IMR-90 (cell line): Measurements from ENCODE around the gene PANK4. TPM values are rescaled to one million over a fixed set of nuclear protein-coding genes. Genes with fewer than 3 reads are reported as not detected.

ENCODE experiments used
- ATAC-seq: fragments of 200-7000 bp; cut with Tn5 transposase; 2 replicates; pipeline ENCODE4 v1.9.1; 2020; ENCODE audit warnings: low read depth, mild to moderate bottlenecking, moderate library complexity
- BruUV-seq: library from RNA; stranded (reverse); fragments of 400-500 nt; replicated peaks from 2 replicates; lab custom pipeline; 2021; lab: Mats Ljungman, UMichigan
- CTCF ChIA-PET: fragments of 300-600 bp; formaldehyde crosslinking; extraction: SDS; loops from one replicate; lab custom pipeline; 2021; ENCODE audit warnings: antibody characterized with exemption; lab: Yijun Ruan, JAX
- POLR2A ChIA-PET: fragments of 300-600 bp; sonication (Branson Sonifier 250); formaldehyde crosslinking; loops from one replicate; lab custom pipeline; 2022; ENCODE audit warnings: antibody characterized with exemption; ENCODE audit not compliant: unreplicated experiment; lab: Charles Lee
- DNase-seq: peaks from one replicate; pipeline ENCODE4 v3.0.0; 2013
- H2AFZ ChIP-seq: replicated peaks from 2 replicates; pipeline ENCODE3; 2013; ENCODE audit warnings: low read length, mild to moderate bottlenecking; ENCODE audit not compliant: poor library complexity
- H2AK5ac ChIP-seq: 2 replicates; pipeline ENCODE4 v1.6.1; 2013; ENCODE audit warnings: low read depth, low read length, inconsistent platforms
- H2AK9ac ChIP-seq: replicated peaks from 2 replicates; pipeline ENCODE3; 2013; ENCODE audit warnings: mild to moderate bottlenecking, low read depth, low read length, moderate library complexity; ENCODE audit not compliant: poor library complexity
- H2BK120ac ChIP-seq: 2 replicates; pipeline ENCODE4 v1.6.1; 2013; ENCODE audit warnings: low read depth, low read length, inconsistent platforms
- H2BK15ac ChIP-seq: 3 replicates; pipeline ENCODE4 v1.6.1; 2013; ENCODE audit warnings: low read depth, low read length, inconsistent platforms
- H2BK20ac ChIP-seq: 2 replicates; pipeline ENCODE4 v1.6.1; 2013; ENCODE audit warnings: low read depth, mild to moderate bottlenecking, inconsistent platforms, low read length, moderate library complexity
- H2BK5ac ChIP-seq: 2 replicates; pipeline ENCODE4 v1.6.1; 2013; ENCODE audit warnings: mild to moderate bottlenecking, low read depth, low read length, inconsistent platforms; ENCODE audit not compliant: poor library complexity, severe bottlenecking
- H3K14ac ChIP-seq: replicated peaks from 2 replicates; pipeline ENCODE4 v1.6.1; 2013; ENCODE audit warnings: low read depth, low read length, inconsistent platforms
- H3K18ac ChIP-seq: 2 replicates; pipeline ENCODE4 v1.6.1; 2013; ENCODE audit warnings: low read depth, low read length, control low read depth
- H3K23ac ChIP-seq: 2 replicates; pipeline ENCODE4 v1.6.1; 2013; ENCODE audit warnings: low read depth, low read length, inconsistent platforms
- H3K27ac ChIP-seq: 2 replicates; pipeline ENCODE4 v1.5.1; 2013; ENCODE audit warnings: mild to moderate bottlenecking, control low read depth, low read length; ENCODE audit not compliant: insufficient read depth
- H3K27me3 ChIP-seq: 2 replicates; pipeline ENCODE4 v1.6.1; 2013; ENCODE audit warnings: low read length; ENCODE audit not compliant: control insufficient read depth, insufficient read depth
- H3K36me3 ChIP-seq: 2 replicates; pipeline ENCODE4 v1.6.1; 2013; ENCODE audit warnings: low read length, mixed read lengths; ENCODE audit not compliant: control insufficient read depth, insufficient read depth
- H3K4ac ChIP-seq: 2 replicates; pipeline ENCODE4 v1.6.1; 2013; ENCODE audit warnings: low read depth, low read length, inconsistent platforms
- H3K4me1 ChIP-seq: 2 replicates; pipeline ENCODE4 v1.6.1; 2013; ENCODE audit warnings: low read length, mixed read lengths; ENCODE audit not compliant: control insufficient read depth, insufficient read depth
- H3K4me2 ChIP-seq: 2 replicates; pipeline ENCODE4 v1.6.1; 2013; ENCODE audit warnings: low read depth, mild to moderate bottlenecking, control low read depth, low read length, moderate library complexity
- H3K4me3 ChIP-seq: 2 replicates; pipeline ENCODE4 v1.5.1; 2013; ENCODE audit warnings: low read depth, mild to moderate bottlenecking, control low read depth, low read length, moderate library complexity; ENCODE audit not compliant: insufficient read depth
- H3K56ac ChIP-seq: 2 replicates; pipeline ENCODE4 v1.6.1; 2013; ENCODE audit warnings: low read length, inconsistent platforms; ENCODE audit not compliant: insufficient read depth; ENCODE audit errors: extremely low read depth
- H3K79me1 ChIP-seq, 2 experiments: 2 replicates each; pipeline ENCODE4 v1.6.1; 2013; ENCODE audit warnings: low read length in 2 of 2, inconsistent platforms in 1 of 2, low read depth in 1 of 2
- H3K9ac ChIP-seq: 2 replicates; pipeline ENCODE4 v1.6.1; 2013; ENCODE audit warnings: low read depth, low read length, control low read depth
- H3K9me1 ChIP-seq: 2 replicates; pipeline ENCODE4 v1.6.1; 2013; ENCODE audit warnings: low read length, inconsistent platforms; ENCODE audit not compliant: insufficient read depth
- H3K9me3 ChIP-seq: 2 replicates; pipeline ENCODE4 v1.6.1; 2013; ENCODE audit warnings: low read length; ENCODE audit not compliant: control insufficient read depth, insufficient read depth
- H4K20me1 ChIP-seq: 2 replicates; pipeline ENCODE4 v1.6.1; 2013; ENCODE audit warnings: low read length, inconsistent platforms; ENCODE audit not compliant: insufficient read depth
- H4K5ac ChIP-seq: 2 replicates; pipeline ENCODE4 v1.6.1; 2013; ENCODE audit warnings: mild to moderate bottlenecking, low read depth, low read length, control low read depth
- H4K8ac ChIP-seq, 2 experiments: 2 replicates each; pipeline ENCODE4 v1.6.1; 2013; ENCODE audit warnings: low read depth in 2 of 2, low read length in 2 of 2, control low read depth in 1 of 2, inconsistent platforms in 1 of 2
- H4K91ac ChIP-seq: 2 replicates; pipeline ENCODE4 v1.6.1; 2013; ENCODE audit warnings: low read depth, low read length, inconsistent platforms; ENCODE audit not compliant: insufficient read depth
- CTCF ChIP-seq: conservative IDR thresholded peaks from 2 replicates; pipeline ENCODE4 v1.5.1; 2012; ENCODE audit warnings: mild to moderate bottlenecking, low read depth, low read length, improper control_type of control experiment
- FOS ChIP-seq: fragments of 150-350 bp; IDR thresholded peaks from 2 replicates; pipeline ENCODE4 v1.6.1; 2016; ENCODE audit warnings: low read depth, low read length
- MAFK ChIP-seq: IDR thresholded peaks from 2 replicates; pipeline ENCODE4 v1.6.1; 2012; ENCODE audit warnings: low read depth, low read length, improper control_type of control experiment
- POLR2A ChIP-seq: IDR thresholded peaks from 2 replicates; pipeline ENCODE4 v1.6.1; 2012; ENCODE audit warnings: mild to moderate bottlenecking, low read depth, low read length
- RCOR1 ChIP-seq: IDR thresholded peaks from 2 replicates; pipeline ENCODE4 v1.6.1; 2012; ENCODE audit warnings: mild to moderate bottlenecking, low read length, improper control_type of control experiment; ENCODE audit not compliant: insufficient replicate concordance
- USF2 ChIP-seq: fragments of 150-350 bp; IDR thresholded peaks from 2 replicates; pipeline ENCODE4 v1.6.1; 2017; ENCODE audit warnings: mild to moderate bottlenecking, antibody characterized with exemption, low read length, low read depth
- WGBS, 2 experiments: methylation state at CpG; one replicate each; pipeline versions ENCODE4 v1.1.5 to v1.1.7; 2013; ENCODE audit warnings: missing lambda C conversion rate in 2 of 2; ENCODE audit not compliant: insufficient read length in 1 of 2; ENCODE audit errors: extremely low coverage in 2 of 2; 5-methylcytosine and 5-hydroxymethylcytosine counted together
- dilution Hi-C: fragments of 300-500 bp; cut with HindIII; formaldehyde crosslinking; loops from one replicate; pipeline ENCODE4 v1.14.3; 2018; ENCODE audit warnings: low sequenced_read_pairs; ENCODE audit not compliant: unreplicated experiment
- in situ Hi-C: fragments of 300-500 bp; cut with MboI; formaldehyde crosslinking; loops from 3 replicates; pipeline ENCODE4 v1.14.3; 2019; ENCODE audit warnings: low sequenced_read_pairs, inconsistent platforms, mixed read lengths
- intact Hi-C: fragments of 100-400 bp; cut with micrococcal nuclease; formaldehyde crosslinking; loops from 2 replicates; pipeline ENCODE4 v1.10.0; 2022
- polyA plus RNA-seq, 3 experiments: library from polyadenylated mRNA; depleted of rRNA; stranded (reverse); fragments of >200 nt; gene quantifications; 2 replicates each; pipeline ENCODE4 v1.2.3, GENCODE V29; 2012; ENCODE audit warnings: low replicate concordance in 1 of 3
- total RNA-seq: library from RNA; depleted of rRNA; stranded (reverse); fragments of >200 nt; gene quantifications from 2 replicates; pipeline ENCODE4 v1.2.3, GENCODE V29; 2012

The PANK4 gene
- total and polyA plus RNA-seq, 2 of the 4 experiments (the other 2 are of a cell fraction) = 14.0 to 18.5 TPM

- in situ Hi-C loops = no loop called here
- H3K4me2 ChIP-seq = no peak overlapping the region
- H4K8ac ChIP-seq = no peak overlapping the region
- H3K56ac ChIP-seq = no peak overlapping the region
- no peak overlapping the region for H2BK120ac ChIP-seq
- no peak for DNase-seq
- no peaks in the 10 kb centered on the region for H3K27me3 ChIP-seq
- H4K91ac ChIP-seq = no peak overlapping the region
- peaks cover 82% of the 10 kb centered on the region for H3K36me3 ChIP-seq
- no peak overlapping the region for H4K5ac ChIP-seq
- no peaks in the 10 kb centered on the region; the same call in none of the 2 replicates for H4K20me1 ChIP-seq
- no peak for ATAC-seq
- H3K9me3 ChIP-seq = no peaks in the 10 kb centered on the region
- peaks cover 0 to 9% of the 10 kb centered on the region in 2 experiments; a peak in 2 of 4 replicates for H3K79me1 ChIP-seq
- H2AK5ac ChIP-seq = no peak overlapping the region
- no peak overlapping the region for H3K9ac ChIP-seq
- no peak overlapping the region for H3K14ac ChIP-seq
- ChIA-PET POLR2A (no interaction called here), CTCF (no interaction called here)
- no peak overlapping the region for H2AK9ac ChIP-seq
- peak overlapping the region; percentile 51 for H2AFZ ChIP-seq
- H3K9me1 ChIP-seq = no peaks in the 10 kb centered on the region
- H3K4me1 ChIP-seq = no peaks in the 10 kb centered on the region
- no peak overlapping the region for H3K18ac ChIP-seq
- no TSS peak for BruUV-seq
- no peak overlapping the region for H3K4ac ChIP-seq
- H2BK5ac ChIP-seq = no peak overlapping the region
- no peak overlapping the region for H2BK15ac ChIP-seq
- intact Hi-C loops = no loop called here
- TF ChIP-seq USF2 (no peak), MAFK (no peak), RCOR1 (no peak), POLR2A (no peak), FOS (no peak), CTCF (no peak)
- dilution Hi-C loops = no loop called here
- no peak overlapping the region for H3K27ac ChIP-seq
- H2BK20ac ChIP-seq = no peak overlapping the region
- no peak overlapping the region for H3K4me3 ChIP-seq
- WGBS, 2 experiments = 95% methylated on average over 20 of the region's 31 CpGs; no CpG with 5 or more reads in 1 of the 2 experiments
- no peak overlapping the region for H3K23ac ChIP-seq
Observed at GRCh38 chr1:2512862-2513421, 13.5 kb downstream of the PANK4 start.
